Cardiac septum (tissue), 1 donor: ENCODE measurements around the gene MYBPC2. TPM values are rescaled to one million over a fixed set of nuclear protein-coding genes. Genes with fewer than 3 reads are reported as not detected.
"Not testable (repeated sequence)": the region's sequence is repeated elsewhere in the genome, so short reads cannot be mapped to it uniquely, and the experiment has no call there.

Source experiments
- DNase-seq: peaks from one replicate; pipeline ENCODE4 v3.0.0-alpha.2; 2020; ENCODE audit warnings: low spot score
- intact Hi-C: fragments of 100-400 bp; cut with DNase I; formaldehyde crosslinking; loops from one replicate; pipeline ENCODE4 v1.14.0; 2022
- long read RNA-seq: library from polyadenylated mRNA; unstranded; transcript quantifications from one replicate; pipeline ENCODE4 v2.0.0, GENCODE V29; 2021
- total RNA-seq: library from RNA; stranded (reverse); fragmentation: NEBNext Ultra II Directional; extraction: Animal tissue kit (Norgen Biotek cat#: 25700); gene quantifications from one replicate; pipeline ENCODE4 v1.2.1, GENCODE V29; 2021
- donor health status: DM: no; HTN: no; CAD: no.

MYBPC2 gene
- not detected for total RNA-seq
- long read RNA-seq: 0 reads

GRCh38 chr19:50432221-50433028 lies at the start of gene MYBPC2:
Gene MYBPC2 (plus strand): TSS chr19:50432892. CDS start chr19:50432954, 62 bp downstream.
- intact Hi-C loops: no loop called here
- DNase-seq: no peak

GRCh38 chr19:50383001-50383851 lies 49.5 kb upstream of the MYBPC2 start:
- DNase-seq: no peak
- intact Hi-C loops: no loop called here

GRCh38 chr19:50383852-50384684 lies 48.6 kb upstream of the MYBPC2 start, which contains the start of gene POLD1:
Gene POLD1 (plus strand): TSS chr19:50384347. CDS start chr19:50398852, 14,505 bp downstream.
- DNase-seq: peak; percentile 98
- intact Hi-C loops: loop anchor here (1.0 kb wide), 1 partner anchor 127 kb away; the partner anchor contains the start of gene JOSD2

GRCh38 chr19:50384685-50385535 lies 47.8 kb upstream of the MYBPC2 start:
- intact Hi-C loops: loop anchor here (1.0 kb wide), 1 partner anchor 126 kb away; the partner anchor contains the start of gene JOSD2
- no peak for DNase-seq

GRCh38 chr19:50387176-50387867 lies 45.4 kb upstream of the MYBPC2 start:
- intact Hi-C loops: no loop called here
- DNase-seq: no peak

- intact Hi-C loops: no loop called here
- no peak for DNase-seq
Measured at GRCh38 chr19:50387868-50388245, 44.8 kb upstream of the MYBPC2 start.

GRCh38 chr19:50390295-50390694 lies 42.4 kb upstream of the MYBPC2 start:
- DNase-seq, intact Hi-C loops: not testable (repeated sequence)

- intact Hi-C loops, DNase-seq: not testable (repeated sequence)
Measured at GRCh38 chr19:50390952-50391351, 41.7 kb upstream of the MYBPC2 start.

- no peak for DNase-seq
- intact Hi-C loops: no loop called here
Measured at GRCh38 chr19:50392759-50393158, 39.9 kb upstream of the MYBPC2 start.

- DNase-seq: no peak
- intact Hi-C loops: no loop called here
Measured at GRCh38 chr19:50393589-50393988, 39.1 kb upstream of the MYBPC2 start.

GRCh38 chr19:50394017-50394416 lies 38.7 kb upstream of the MYBPC2 start:
- intact Hi-C loops: no loop called here
- no peak for DNase-seq

GRCh38 chr19:50398675-50399367 lies 33.9 kb upstream of the MYBPC2 start:
- DNase-seq: no peak
- intact Hi-C loops: no loop called here

- no peak for DNase-seq
- intact Hi-C loops: no loop called here
Measured at GRCh38 chr19:50399368-50399745, 33.3 kb upstream of the MYBPC2 start.

- intact Hi-C loops: no loop called here
- no peak for DNase-seq
Measured at GRCh38 chr19:50401605-50402450, 30.9 kb upstream of the MYBPC2 start.

GRCh38 chr19:50402544-50403301 lies 30.0 kb upstream of the MYBPC2 start:
- intact Hi-C loops: no loop called here
- no peak for DNase-seq
